WERI-Rb-1 (cell line): ENCODE results near the gene CROCC.

Experiments
- DNase-seq: peaks from one replicate; pipeline ENCODE4 v3.0.0-alpha.2; 2020
- H3K27ac ChIP-seq: fragments of 250-450 bp; sonication (Bioruptor Pico); 2 replicates; pipeline ENCODE4 v1.5.1; 2020; ENCODE audit warnings: mild to moderate bottlenecking, moderate library complexity
- H3K27me3 ChIP-seq: fragments of 250-450 bp; sonication (Bioruptor Pico); 2 replicates; pipeline ENCODE4 v1.5.1; 2021; ENCODE audit warnings: mild to moderate bottlenecking, low read depth, moderate library complexity; ENCODE audit not compliant: insufficient read depth, severe bottlenecking
- H3K36me3 ChIP-seq: fragments of 250-450 bp; sonication (Bioruptor Pico); 2 replicates; pipeline ENCODE4 v1.5.1; 2020; ENCODE audit warnings: mild to moderate bottlenecking, moderate library complexity
- H3K4me3 ChIP-seq: 2 replicates; pipeline ENCODE4 v1.5.1; 2011; ENCODE audit warnings: low read depth, mild to moderate bottlenecking, control low read depth, low read length
- H3K9me3 ChIP-seq: fragments of 250-450 bp; sonication (Bioruptor Pico); 2 replicates; pipeline ENCODE4 v1.5.1; 2021; ENCODE audit warnings: mild to moderate bottlenecking, moderate library complexity; ENCODE audit not compliant: severe bottlenecking
- CTCF ChIP-seq: IDR thresholded peaks from 2 replicates; pipeline ENCODE4 v1.5.1; 2011; ENCODE audit warnings: low read depth, mild to moderate bottlenecking, control low read depth, inconsistent platforms, low read length

Gene CROCC

DNA sequence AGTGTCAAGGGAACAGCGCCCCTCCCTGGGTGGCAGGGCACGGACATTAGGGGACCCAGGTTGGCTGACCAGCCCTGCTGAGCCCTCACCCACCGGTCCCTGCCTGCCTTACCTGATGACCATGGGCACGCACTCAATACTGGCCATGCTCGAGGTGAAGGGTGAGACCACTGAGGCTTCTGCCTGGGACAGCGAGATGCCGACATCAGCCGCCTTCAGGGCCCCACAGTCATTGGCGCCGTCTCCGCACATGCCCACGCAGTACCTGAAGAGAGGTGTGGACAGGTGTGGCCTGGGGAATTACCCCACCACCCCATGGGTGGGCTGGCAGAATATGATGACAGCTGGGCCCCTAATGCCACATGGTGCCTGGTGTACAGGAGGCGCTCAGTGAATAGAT lies 66.5 kb downstream of the CROCC start:
- Histone ChIP-seq H3K36me3 (peaks cover 18% of the 10 kb centered on the region), H3K27ac (no peak overlapping the region), H3K4me3 (no peak overlapping the region), H3K27me3 (no peaks in the 10 kb centered on the region), H3K9me3 (no peaks in the 10 kb centered on the region)
- DNase-seq = no peak
- TF ChIP-seq CTCF = no peak

- Histone ChIP-seq H3K27ac (no peak overlapping the region), H3K36me3 (peaks cover 18% of the 10 kb centered on the region), H3K9me3 (no peaks in the 10 kb centered on the region), H3K4me3 (no peak overlapping the region), H3K27me3 (no peaks in the 10 kb centered on the region)
- no peak for TF ChIP-seq CTCF
- DNase-seq = no peak
Measured at GRCh38 chr1:16989676-16990391, 68.1 kb downstream of the CROCC start.

DNA sequence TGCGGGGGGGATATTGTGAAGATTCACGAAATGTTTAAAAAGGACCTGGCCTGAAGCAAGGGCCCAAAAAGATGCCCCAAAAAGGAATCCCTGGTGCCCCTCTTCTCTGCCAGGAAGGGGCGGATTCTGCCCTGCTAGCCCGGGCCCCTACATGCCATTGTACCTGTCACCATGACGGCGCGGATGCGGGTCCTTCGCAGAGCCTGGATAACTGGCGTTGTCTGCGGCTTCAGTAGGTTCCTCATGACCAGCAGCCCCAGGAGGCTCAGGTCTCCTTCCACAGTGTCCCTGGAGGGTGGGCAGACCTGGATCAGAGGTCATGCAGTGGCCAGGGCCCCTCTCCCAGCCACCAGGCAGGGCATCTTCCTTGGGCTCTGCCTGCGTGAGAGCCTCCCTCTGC lies 69.8 kb downstream of the CROCC start:
- Histone ChIP-seq H3K4me3 (no peak overlapping the region), H3K9me3 (no peaks in the 10 kb centered on the region), H3K27ac (no peak overlapping the region), H3K36me3 (peaks cover 17% of the 10 kb centered on the region), H3K27me3 (no peaks in the 10 kb centered on the region)
- no peak for TF ChIP-seq CTCF
- DNase-seq = no peak

DNA sequence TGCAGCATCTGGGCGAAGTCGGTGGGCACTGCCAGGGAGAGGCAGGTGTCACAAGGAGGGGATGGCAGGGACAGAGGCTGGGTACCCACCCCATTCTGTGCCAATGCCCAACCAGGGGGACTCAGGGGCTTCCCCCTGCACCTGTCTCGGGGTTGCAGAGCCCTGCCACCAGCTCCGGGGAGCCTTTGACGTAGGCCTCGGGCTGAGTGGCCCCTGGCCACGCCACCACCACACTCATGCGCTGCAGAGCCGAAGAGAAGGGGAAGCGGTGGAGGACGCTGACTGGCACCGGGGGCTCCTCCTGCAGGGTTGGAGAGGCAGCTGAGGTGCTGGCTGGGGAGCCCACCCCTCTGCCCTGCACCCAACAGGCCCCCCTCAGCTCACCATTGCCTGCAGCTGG lies 70.4 kb downstream of the CROCC start:
- H3K27ac ChIP-seq = no peak overlapping the region
- no peaks in the 10 kb centered on the region for H3K27me3 ChIP-seq
- no peaks in the 10 kb centered on the region for H3K9me3 ChIP-seq
- peaks cover 16% of the 10 kb centered on the region for H3K36me3 ChIP-seq
- no peak for TF ChIP-seq CTCF
- DNase-seq = no peak
- no peak overlapping the region for H3K4me3 ChIP-seq

- TF ChIP-seq CTCF = no peak
- no peak overlapping the region for H3K4me3 ChIP-seq
- DNase-seq = no peak
- H3K9me3 ChIP-seq = no peaks in the 10 kb centered on the region
- H3K36me3 ChIP-seq = peaks cover 13% of the 10 kb centered on the region
- no peaks in the 10 kb centered on the region for H3K27me3 ChIP-seq
- no peak overlapping the region for H3K27ac ChIP-seq
Measured at GRCh38 chr1:16992675-16993074, 70.9 kb downstream of the CROCC start.

GRCh38 chr1:16993521-16994038 lies 71.8 kb downstream of the CROCC start:
- Histone ChIP-seq H3K4me3 (no peak overlapping the region), H3K9me3 (no peaks in the 10 kb centered on the region), H3K27me3 (no peaks in the 10 kb centered on the region), H3K27ac (no peak overlapping the region), H3K36me3 (peaks cover 16% of the 10 kb centered on the region)
- DNase-seq = no peak
- no peak for TF ChIP-seq CTCF
